Left ventricle myocardium inferior (tissue), 1 donor: ENCODE results near the gene CYP4F2. TPM values are rescaled to one million over a fixed set of nuclear protein-coding genes. Genes with fewer than 3 reads are reported as not detected.
"Not testable (repeated sequence)": the region's sequence is repeated elsewhere in the genome, so short reads cannot be mapped to it uniquely, and the experiment has no call there.

Source experiments
- DNase-seq: peaks from one replicate; pipeline ENCODE4 v3.0.0-alpha.2; 2020
- H3K27ac ChIP-seq: fragments of 200-600 bp; replicated peaks from 2 replicates; pipeline ENCODE4 v1.8.0; 2021
- H3K27me3 ChIP-seq: fragments of 200-600 bp; 2 replicates; pipeline ENCODE4 v1.8.0; 2021; ENCODE audit warnings: low read depth
- H3K36me3 ChIP-seq: fragments of 200-600 bp; 2 replicates; pipeline ENCODE4 v1.8.0; 2021
- H3K4me1 ChIP-seq: fragments of 200-600 bp; 2 replicates; pipeline ENCODE4 v1.8.0; 2021
- H3K4me3 ChIP-seq: fragments of 200-600 bp; 2 replicates; pipeline ENCODE4 v1.8.0; 2021; ENCODE audit warnings: mild to moderate bottlenecking, moderate library complexity
- H3K9me3 ChIP-seq: fragments of 200-600 bp; replicated peaks from 2 replicates; pipeline ENCODE4 v1.8.0; 2021
- CTCF ChIP-seq: fragments of 200-600 bp; IDR thresholded peaks from 2 replicates; pipeline ENCODE4 v1.8.0; 2021; ENCODE audit warnings: antibody characterized with exemption, mild to moderate bottlenecking, borderline replicate concordance
- intact Hi-C: fragments of 100-400 bp; cut with micrococcal nuclease; formaldehyde crosslinking; loops from one replicate; pipeline ENCODE4 v1.11.0; 2022
- total RNA-seq: library from RNA; stranded (reverse); fragmentation: NEBNext Ultra II Directional; extraction: Animal tissue kit (Norgen Biotek cat#: 25700); gene quantifications from one replicate; pipeline ENCODE4 v1.2.1, GENCODE V29; 2021
- donor health status: DM: no; HTN: yes; CAD: no; lungs with severe emphysema.

Gene CYP4F2
- total RNA-seq, 1 donor from 2014 or later: not detected

DNA sequence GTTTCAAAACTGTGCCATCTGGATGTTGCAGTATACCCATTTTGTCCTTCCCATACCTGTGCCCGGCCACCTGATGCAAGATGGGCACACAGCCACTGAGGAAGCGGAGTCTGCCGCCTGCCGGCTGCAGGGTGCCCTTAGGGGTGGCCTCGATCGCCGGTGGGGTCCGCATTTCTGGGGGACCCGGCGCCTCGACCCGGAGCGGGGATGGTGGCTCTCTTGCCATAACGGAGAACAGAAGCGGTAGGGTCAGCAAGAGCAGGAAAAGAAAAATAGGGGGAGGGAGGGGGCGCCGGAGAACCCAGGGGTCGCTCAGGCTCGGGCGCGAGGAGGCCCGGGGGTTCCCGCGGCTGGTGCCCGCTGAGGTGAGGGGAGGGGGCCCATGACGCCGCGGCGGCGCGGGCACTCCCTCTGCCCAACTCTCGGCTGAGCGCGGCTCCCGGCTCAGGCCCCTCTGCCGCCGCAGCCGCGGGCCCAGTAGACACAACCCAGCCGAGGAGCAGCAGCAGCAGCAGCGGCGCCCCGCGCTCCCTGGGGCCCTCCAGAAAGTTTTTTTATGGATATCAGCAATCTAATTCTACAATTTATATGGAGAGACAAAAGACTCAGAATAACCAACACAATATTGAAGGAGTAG lies 13.8 kb upstream of the CYP4F2 start:
- Histone ChIP-seq H3K36me3 (no peaks in the 10 kb centered on the region), H3K4me3 (peak overlapping the region; percentile 17), H3K4me1 (no peaks in the 10 kb centered on the region), H3K27me3 (peaks cover 92% of the 10 kb centered on the region), H3K27ac (no peak overlapping the region), H3K9me3 (peaks cover 17% of the 10 kb centered on the region)
- TF ChIP-seq CTCF: no peak
- intact Hi-C loops: no loop called here
- no peak for DNase-seq

DNA sequence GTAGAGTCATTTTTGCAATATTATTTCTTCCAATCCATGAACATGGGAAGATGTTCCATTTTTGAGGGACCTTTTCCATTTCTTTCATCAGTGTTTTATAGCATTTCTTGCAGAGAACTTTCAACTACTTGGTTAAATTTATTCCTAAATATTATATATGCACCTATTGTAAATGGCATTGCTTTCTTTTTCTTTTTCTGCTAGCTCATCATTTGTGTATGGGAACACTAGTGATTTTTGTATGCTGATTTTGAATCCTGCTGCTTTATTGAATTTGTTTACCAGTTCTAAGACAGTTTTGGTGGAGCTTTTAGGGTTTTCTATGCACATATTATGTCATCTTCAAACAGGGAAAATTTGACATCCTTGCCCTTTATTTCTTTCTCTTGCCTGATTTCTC lies 7.2 kb upstream of the CYP4F2 start:
- Histone ChIP-seq H3K9me3 (no peaks in the 10 kb centered on the region), H3K27me3 (peaks cover 90% of the 10 kb centered on the region), H3K36me3 (no peaks in the 10 kb centered on the region), H3K27ac (no peak overlapping the region), H3K4me1 (no peaks in the 10 kb centered on the region), H3K4me3 (no peak overlapping the region)
- intact Hi-C loops: no loop called here
- TF ChIP-seq CTCF: no peak
- DNase-seq: no peak

DNA sequence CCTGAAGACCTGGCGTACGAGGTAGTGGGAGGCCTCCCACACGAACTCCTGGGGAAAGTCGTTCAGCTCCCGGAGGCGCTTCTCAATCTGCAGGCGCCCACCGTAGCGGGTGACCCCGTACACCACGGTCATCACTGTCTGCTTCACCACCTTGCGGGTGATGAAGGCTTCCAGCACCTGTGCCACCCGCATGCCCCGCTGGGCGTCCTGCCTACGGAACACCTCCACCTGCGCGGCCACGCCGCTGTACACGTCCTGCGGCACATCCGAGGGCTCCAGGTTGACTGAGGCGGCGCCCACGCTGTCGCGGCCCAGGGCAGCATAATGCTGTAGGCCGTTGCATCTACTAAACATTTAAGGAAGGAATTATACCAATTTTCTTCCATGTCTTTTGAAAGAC lies 5.0 kb upstream of the CYP4F2 start:
- H3K4me1 ChIP-seq, intact Hi-C loops, H3K36me3 ChIP-seq, DNase-seq, H3K9me3 ChIP-seq, H3K4me3 ChIP-seq, H3K27ac ChIP-seq: not testable (repeated sequence)
- peaks cover 88% of the 10 kb centered on the region for H3K27me3 ChIP-seq

- H3K4me3 ChIP-seq: no peak overlapping the region
- H3K36me3 ChIP-seq: no peaks in the 10 kb centered on the region
- no peaks in the 10 kb centered on the region for H3K4me1 ChIP-seq
- H3K27me3 ChIP-seq: peaks cover 88% of the 10 kb centered on the region
- TF ChIP-seq CTCF: no peak
- intact Hi-C loops: no loop called here
- no peak for DNase-seq
- H3K27ac ChIP-seq: no peak overlapping the region
- no peaks in the 10 kb centered on the region for H3K9me3 ChIP-seq
Measured at GRCh38 chr19:15902254-15902653, 4.4 kb upstream of the CYP4F2 start.

DNA sequence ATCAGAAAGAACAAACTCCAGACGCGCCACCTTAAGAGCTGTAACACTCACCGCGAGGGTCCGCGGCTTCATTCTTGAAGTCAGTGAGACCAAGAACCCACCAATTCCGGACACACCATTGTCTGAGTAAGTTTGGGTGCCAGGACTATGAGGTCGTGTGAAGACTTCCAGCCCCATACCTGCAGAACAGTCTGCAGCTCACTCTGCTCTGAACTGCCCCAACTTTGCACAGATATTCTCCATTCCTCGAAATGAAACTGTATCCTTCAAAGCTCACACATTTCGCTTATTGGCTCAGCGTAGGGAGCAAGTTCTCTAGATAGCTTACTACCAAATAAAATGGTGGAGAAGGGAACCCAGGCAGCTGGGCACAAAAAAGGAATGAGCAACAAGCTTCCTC lies 2.6 kb upstream of the CYP4F2 start:
- DNase-seq: no peak
- intact Hi-C loops: no loop called here
- no peak overlapping the region for H3K27ac ChIP-seq
- H3K27me3 ChIP-seq: peaks cover 89% of the 10 kb centered on the region
- H3K4me3 ChIP-seq: no peak overlapping the region
- TF ChIP-seq CTCF: no peak
- no peaks in the 10 kb centered on the region for H3K4me1 ChIP-seq
- H3K36me3 ChIP-seq: no peaks in the 10 kb centered on the region
- no peaks in the 10 kb centered on the region for H3K9me3 ChIP-seq

DNA sequence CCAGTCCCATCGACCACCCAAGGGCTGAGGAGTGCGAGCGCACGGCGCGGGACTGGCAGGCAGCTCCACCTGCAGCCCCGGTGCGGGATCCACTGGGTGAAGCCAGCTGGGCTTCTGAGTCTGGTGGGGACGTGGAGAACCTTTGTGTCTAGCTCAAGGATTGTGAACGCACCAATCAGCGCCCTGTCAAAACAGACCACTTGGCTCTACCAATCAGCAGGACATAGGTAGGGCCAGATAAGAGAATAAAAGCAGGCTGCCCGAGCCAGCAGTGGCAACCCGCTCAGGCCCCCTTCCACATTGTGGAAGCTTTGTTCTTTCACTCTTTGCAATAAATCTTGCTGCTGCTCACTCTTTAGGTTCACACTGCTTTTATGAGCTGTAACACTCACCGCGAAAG lies 2.2 kb upstream of the CYP4F2 start:
- DNase-seq, H3K36me3 ChIP-seq, H3K9me3 ChIP-seq, H3K4me3 ChIP-seq, H3K4me1 ChIP-seq, H3K27ac ChIP-seq, intact Hi-C loops: not testable (repeated sequence)
- H3K27me3 ChIP-seq: peaks cover 90% of the 10 kb centered on the region

- intact Hi-C loops: not testable (repeated sequence)
- H3K27me3 ChIP-seq: peaks cover 90% of the 10 kb centered on the region
Measured at GRCh38 chr19:15899561-15899960, 1.7 kb upstream of the CYP4F2 start.

More at GRCh38 chr19:15899561-15899960, 1.7 kb upstream of the CYP4F2 start:
- H3K4me3 ChIP-seq, H3K9me3 ChIP-seq, DNase-seq, H3K4me1 ChIP-seq, H3K27ac ChIP-seq, H3K36me3 ChIP-seq: not testable (repeated sequence)
